ENCODE results near the gene ING3. TPM values are rescaled to one million over a fixed set of nuclear protein-coding genes. Genes with fewer than 3 reads are reported as not detected.

Gene ING3
- total and polyA plus RNA-seq, 9 of the 15 experiments (the other 6 are each of a cell fraction or from before 2014, with no cell fraction given) = 22.8 to 233 (median 50.4) TPM

- TF ChIP-seq REST (IDR thresholded peaks at IDR 0.05; ENCODE audit: borderline replicate concordance) = peak; percentile 53
- no peak for TF ChIP-seq REST (CRISPR knock-in tag; IDR thresholded peaks at IDR 0.05; ENCODE audit: low read depth)
- 0 out of 4 replicates have a peak, but pooled peaks of 1 of the 2 experiments have one; percentile 61 for TF ChIP-seq KDM4B (IDR thresholded peaks at IDR 0.05; ENCODE audit: borderline replicate concordance in 2 of 2, low read depth in 1 of 2)
- no peak for TF ChIP-seq GABPB1 (CRISPR knock-in tag; IDR thresholded peaks at IDR 0.05)
- 0 out of 2 replicates have a peak, but pooled peaks have one; percentile 57 for TF ChIP-seq ZFP30 (CRISPR knock-in tag; IDR thresholded peaks at IDR 0.05; ENCODE audit: borderline replicate concordance)
- no peak for TF ChIP-seq YBX1 (IDR thresholded peaks at IDR 0.05)
- TF ChIP-seq MTA2 (IDR thresholded peaks at IDR 0.05; ENCODE audit: low read depth) = 0 out of 2 replicates have a peak, but pooled peaks have one; percentile 6
- no peak for TF ChIP-seq HOMEZ (CRISPR knock-in tag; IDR thresholded peaks at IDR 0.05)
- TF ChIP-seq MCM2 (IDR thresholded peaks at IDR 0.05; ENCODE audit: low read depth) = no peak
- TF ChIP-seq OTX1 (CRISPR knock-in tag; IDR thresholded peaks at IDR 0.05) = 0 out of 2 replicates have a peak, but pooled peaks have one; percentile 38
- no peak; the same call in 1 of the 2 replicates for TF ChIP-seq ZNF395 (CRISPR knock-in tag; IDR thresholded peaks at IDR 0.05)
- TF ChIP-seq CXXC5 (CRISPR knock-in tag; IDR thresholded peaks at IDR 0.05) = peak; percentile 77
- peak; percentile 91 for TF ChIP-seq LARP7 (IDR thresholded peaks at IDR 0.05)
- TF ChIP-seq TCF3 (CRISPR knock-in tag; IDR thresholded peaks at IDR 0.05) = 0 out of 2 replicates have a peak, but pooled peaks have one; percentile 8
- no peak for TF ChIP-seq RB1 (IDR thresholded peaks at IDR 0.05; ENCODE audit: low read depth)
- TF ChIP-seq MAFK (IDR thresholded peaks at IDR 0.05; ENCODE audit: low read length) = no peak
- peak; percentile 80 for TF ChIP-seq TOE1 (IDR thresholded peaks at IDR 0.05; ENCODE audit: borderline replicate concordance)
- no peak for TF ChIP-seq TOE1 (CRISPR knock-in tag; IDR thresholded peaks at IDR 0.05; ENCODE audit: borderline replicate concordance, low read depth)
- TF ChIP-seq HDGF (IDR thresholded peaks at IDR 0.05) = no peak; the same call in 1 of the 2 replicates
Measured at GRCh38 chr7:120988591-120989256, 38.1 kb downstream of the ING3 start, which contains the start of gene CPED1 (continued).
